ENCODE results near the gene METAP2.

Gene METAP2

DNA sequence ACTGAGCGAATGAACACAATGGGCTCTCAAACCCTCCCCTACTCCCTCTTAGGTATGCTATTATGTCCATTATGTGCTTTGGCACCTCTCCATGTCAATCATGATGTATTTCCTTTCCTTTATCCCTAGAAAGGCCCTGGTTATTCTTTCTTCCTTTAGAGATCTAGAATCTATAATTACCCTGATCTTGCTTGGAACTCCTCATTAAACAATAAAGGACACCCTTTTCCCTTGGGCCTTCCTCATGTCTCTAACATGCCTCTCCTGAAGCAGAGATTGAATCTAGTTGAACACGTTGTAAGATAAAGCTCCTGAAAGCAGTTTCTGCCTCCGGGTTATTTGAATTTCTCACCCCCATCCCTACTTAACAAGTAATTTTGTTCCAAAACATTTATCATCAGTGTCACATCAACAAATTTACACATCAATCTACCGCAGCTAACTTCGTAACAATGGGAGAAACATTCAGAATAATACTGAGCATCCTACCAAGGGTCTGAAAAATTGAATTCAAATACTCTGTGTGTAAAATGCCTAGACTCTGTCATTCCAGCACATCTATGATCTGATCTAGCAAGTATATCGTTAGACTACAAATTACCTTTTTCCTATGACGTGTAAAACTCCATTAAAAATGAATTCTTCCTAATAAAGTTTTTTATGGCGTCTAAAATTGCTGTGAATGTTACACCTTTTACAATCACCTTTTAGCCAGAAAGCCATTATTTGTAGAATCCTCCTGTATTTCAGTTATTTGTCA, 72.0 kb downstream of the METAP2 start (continued):
- TF ChIP-seq, protein P1, sequence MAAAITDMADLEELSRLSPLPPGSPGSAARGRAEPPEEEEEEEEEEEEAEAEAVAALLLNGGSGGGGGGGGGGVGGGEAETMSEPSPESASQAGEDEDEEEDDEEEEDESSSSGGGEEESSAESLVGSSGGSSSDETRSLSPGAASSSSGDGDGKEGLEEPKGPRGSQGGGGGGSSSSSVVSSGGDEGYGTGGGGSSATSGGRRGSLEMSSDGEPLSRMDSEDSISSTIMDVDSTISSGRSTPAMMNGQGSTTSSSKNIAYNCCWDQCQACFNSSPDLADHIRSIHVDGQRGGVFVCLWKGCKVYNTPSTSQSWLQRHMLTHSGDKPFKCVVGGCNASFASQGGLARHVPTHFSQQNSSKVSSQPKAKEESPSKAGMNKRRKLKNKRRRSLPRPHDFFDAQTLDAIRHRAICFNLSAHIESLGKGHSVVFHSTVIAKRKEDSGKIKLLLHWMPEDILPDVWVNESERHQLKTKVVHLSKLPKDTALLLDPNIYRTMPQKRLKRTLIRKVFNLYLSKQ (tag by site-specific recombination; IDR thresholded peaks at IDR 0.05; ENCODE audit: borderline replicate concordance) = no peak
- TF ChIP-seq KLF7 (tag by site-specific recombination; IDR thresholded peaks at IDR 0.05; ENCODE audit: borderline replicate concordance) (no peak), ZBTB48 (tag by site-specific recombination; IDR thresholded peaks at IDR 0.05) (no peak), OVOL3 (tag by site-specific recombination; IDR thresholded peaks at IDR 0.05) (no peak), GLI2 (tag by site-specific recombination; IDR thresholded peaks at IDR 0.05; ENCODE audit: borderline replicate concordance, low read depth) (no peak), ZSCAN16 (tag by site-specific recombination; IDR thresholded peaks at IDR 0.05) (no peak), WT1 (tag by site-specific recombination; IDR thresholded peaks at IDR 0.05) (peak; percentile 95), ZNF549 (tag by site-specific recombination; IDR thresholded peaks at IDR 0.05) (no peak), KLF8 (tag by site-specific recombination; IDR thresholded peaks at IDR 0.05) (no peak), PRDM10 (tag by site-specific recombination; IDR thresholded peaks at IDR 0.05) (no peak; the same call in 1 of the 2 replicates), ZNF184 (tag by site-specific recombination; IDR thresholded peaks at IDR 0.05) (0 out of 2 replicates have a peak, but pooled peaks have one; percentile 21), SETDB1 (IDR thresholded peaks at IDR 0.05; ENCODE audit: insufficient read length, low read length) (no peak), KLF16 (tag by site-specific recombination; IDR thresholded peaks at IDR 0.05) (no peak), ZFHX2 (tag by site-specific recombination; conservative IDR thresholded peaks at IDR 0.05) (no peak), ZFP69B (tag by site-specific recombination; IDR thresholded peaks at IDR 0.05) (no peak), ZNF280C (tag by site-specific recombination; IDR thresholded peaks at IDR 0.05) (no peak), ZNF473 (tag by site-specific recombination; IDR thresholded peaks at IDR 0.05) (no peak), ZNF433 (tag by site-specific recombination; IDR thresholded peaks at IDR 0.05; ENCODE audit: low read depth) (no peak), ZNF302 (tag by site-specific recombination; IDR thresholded peaks at IDR 0.05; ENCODE audit: low read depth) (no peak), ZNF624 (tag by site-specific recombination; IDR thresholded peaks at IDR 0.05) (no peak), ZSCAN5A (tag by site-specific recombination; IDR thresholded peaks at IDR 0.05) (no peak), ZNF544 (tag by site-specific recombination; IDR thresholded peaks at IDR 0.05) (no peak), ZNF341 (tag by site-specific recombination; IDR thresholded peaks at IDR 0.05; ENCODE audit: low read depth) (no peak), ZNF558 (tag by site-specific recombination; IDR thresholded peaks at IDR 0.05) (no peak)
- TF ChIP-seq, protein P2, sequence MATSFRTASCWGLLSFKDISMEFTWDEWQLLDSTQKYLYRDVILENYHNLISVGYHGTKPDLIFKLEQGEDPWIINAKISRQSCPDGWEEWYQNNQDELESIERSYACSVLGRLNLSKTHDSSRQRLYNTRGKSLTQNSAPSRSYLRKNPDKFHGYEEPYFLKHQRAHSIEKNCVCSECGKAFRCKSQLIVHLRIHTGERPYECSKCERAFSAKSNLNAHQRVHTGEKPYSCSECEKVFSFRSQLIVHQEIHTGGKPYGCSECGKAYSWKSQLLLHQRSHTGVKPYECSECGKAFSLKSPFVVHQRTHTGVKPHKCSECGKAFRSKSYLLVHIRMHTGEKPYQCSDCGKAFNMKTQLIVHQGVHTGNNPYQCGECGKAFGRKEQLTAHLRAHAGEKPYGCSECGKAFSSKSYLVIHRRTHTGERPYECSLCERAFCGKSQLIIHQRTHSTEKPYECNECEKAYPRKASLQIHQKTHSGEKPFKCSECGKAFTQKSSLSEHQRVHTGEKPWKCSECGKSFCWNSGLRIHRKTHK (tag by site-specific recombination; IDR thresholded peaks at IDR 0.05) = no peak

All from HEK293 (cell line).